Measurements from ENCODE around the gene SP3. TPM values are rescaled to one million over a fixed set of nuclear protein-coding genes. Genes with fewer than 3 reads are reported as not detected.

SP3 gene
- polyA plus RNA-seq, 3 donors from 2014 or later, result 48.6 to 77.4 (median 53.2) TPM

DNA sequence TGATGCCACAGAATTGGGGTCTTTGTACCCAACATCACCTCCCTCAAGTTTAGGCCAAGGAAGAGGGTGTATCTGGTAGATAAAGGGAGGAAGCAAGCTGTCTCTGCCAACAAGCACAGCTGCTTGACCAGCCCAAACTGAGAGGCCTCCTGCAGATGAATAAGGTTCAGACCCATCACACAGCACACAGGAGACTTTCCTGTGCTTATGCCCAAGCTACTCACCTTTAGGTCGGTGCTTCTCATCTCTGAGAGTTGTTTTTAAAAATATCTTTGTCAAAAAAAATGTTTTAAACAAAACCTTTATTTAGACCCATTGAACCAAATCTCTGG, 24.7 kb upstream of the SP3 start:
- no peaks in the 10 kb centered on the region for H3K4me1 Mint-ChIP-seq
- H3K36me3 Mint-ChIP-seq, result no peaks in the 10 kb centered on the region
- DNase-seq, result no peak
- H3K9me3 Mint-ChIP-seq, result peaks cover 0 to 1% (median 0%) of the 10 kb centered on the region in 6 donors
- no peak overlapping the region for H3K27ac Mint-ChIP-seq
- H3K4me3 Mint-ChIP-seq, result no peak overlapping the region
- H3K27me3 Mint-ChIP-seq (ENCODE audit: low read depth in 3 of 3), result peaks cover 1 to 3% (median 2%) of the 10 kb centered on the region in 3 donors

- no peaks in the 10 kb centered on the region for H3K36me3 Mint-ChIP-seq
- H3K4me3 Mint-ChIP-seq, result no peak overlapping the region
- H3K27ac Mint-ChIP-seq, result no peak overlapping the region
- no peak for DNase-seq
- no peaks in the 10 kb centered on the region for H3K4me1 Mint-ChIP-seq
- peaks cover 0 to 1% (median 0%) of the 10 kb centered on the region in 6 donors for H3K9me3 Mint-ChIP-seq
- H3K27me3 Mint-ChIP-seq (ENCODE audit: low read depth in 3 of 3), result peaks cover 1 to 3% (median 2%) of the 10 kb centered on the region in 3 donors
Observed at GRCh38 chr2:173989160-173989883, 24.1 kb upstream of the SP3 start.

- Mint-ChIP-seq H3K9me3 (peaks cover 0 to 1% (median 0%) of the 10 kb centered on the region in 6 donors), H3K4me1 (no peaks in the 10 kb centered on the region), H3K36me3 (peaks cover 0 to 3% (median 0%) of the 10 kb centered on the region in 3 donors), H3K4me3 (no peak overlapping the region), H3K27me3 (ENCODE audit: low read depth in 3 of 3) (peaks cover 1 to 8% (median 2%) of the 10 kb centered on the region in 3 donors), H3K27ac (no peak overlapping the region)
- no peak for DNase-seq
Observed at GRCh38 chr2:173986805-173987204, 21.6 kb upstream of the SP3 start.

DNA sequence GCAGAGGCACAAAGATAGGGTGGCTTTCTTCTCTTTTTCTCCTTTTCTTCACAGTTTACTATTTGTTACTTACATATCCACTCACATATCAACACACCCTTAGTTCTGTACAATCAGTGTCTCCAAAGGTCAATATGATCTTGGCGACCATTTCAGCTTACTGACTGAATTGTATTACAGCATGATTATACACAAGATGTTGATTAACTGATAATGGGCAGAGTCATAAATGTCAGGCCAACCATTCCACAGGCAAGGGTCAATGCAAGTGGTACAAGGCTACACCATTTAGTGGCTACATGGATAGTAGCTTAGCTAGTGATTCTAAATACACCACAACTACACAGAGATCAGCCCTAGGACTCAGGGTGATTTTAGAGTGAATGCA, 20.4 kb upstream of the SP3 start:
- no peaks in the 10 kb centered on the region for H3K4me1 Mint-ChIP-seq

GRCh38 chr2:173984866-173985604, 19.9 kb upstream of the SP3 start:
- DNase-seq, result no peak
- no peak overlapping the region for H3K27ac Mint-ChIP-seq

More for the DNA sequence above, 20.4 kb upstream of the SP3 start:
- Mint-ChIP-seq H3K27me3 (ENCODE audit: low read depth in 3 of 3) (peaks cover 0 to 14% (median 2%) of the 10 kb centered on the region in 3 donors), H3K9me3 (peaks cover 0 to 1% (median 0%) of the 10 kb centered on the region in 6 donors), H3K4me3 (no peak overlapping the region), H3K36me3 (peaks cover 0 to 3% (median 0%) of the 10 kb centered on the region in 3 donors), H3K27ac (no peak overlapping the region)
- DNase-seq, result no peak

GRCh38 chr2:173983391-173983871, 18.3 kb upstream of the SP3 start:
- Mint-ChIP-seq H3K4me1 (no peaks in the 10 kb centered on the region), H3K9me3 (no peaks in the 10 kb centered on the region), H3K4me3 (no peak overlapping the region), H3K27me3 (ENCODE audit: low read depth in 3 of 3) (peaks cover 0 to 13% (median 2%) of the 10 kb centered on the region in 3 donors), H3K36me3 (peaks cover 0 to 3% (median 0%) of the 10 kb centered on the region in 3 donors), H3K27ac (no peak overlapping the region)
- no peak for DNase-seq

More at GRCh38 chr2:173984866-173985604, 19.9 kb upstream of the SP3 start:
- H3K4me3 Mint-ChIP-seq, result no peak overlapping the region
- peaks cover 0 to 3% (median 0%) of the 10 kb centered on the region in 3 donors for H3K36me3 Mint-ChIP-seq
- peaks cover 0 to 14% (median 2%) of the 10 kb centered on the region in 3 donors for H3K27me3 Mint-ChIP-seq (ENCODE audit: low read depth in 3 of 3)
- peaks cover 0 to 1% (median 0%) of the 10 kb centered on the region in 6 donors for H3K9me3 Mint-ChIP-seq
- no peaks in the 10 kb centered on the region for H3K4me1 Mint-ChIP-seq

DNA sequence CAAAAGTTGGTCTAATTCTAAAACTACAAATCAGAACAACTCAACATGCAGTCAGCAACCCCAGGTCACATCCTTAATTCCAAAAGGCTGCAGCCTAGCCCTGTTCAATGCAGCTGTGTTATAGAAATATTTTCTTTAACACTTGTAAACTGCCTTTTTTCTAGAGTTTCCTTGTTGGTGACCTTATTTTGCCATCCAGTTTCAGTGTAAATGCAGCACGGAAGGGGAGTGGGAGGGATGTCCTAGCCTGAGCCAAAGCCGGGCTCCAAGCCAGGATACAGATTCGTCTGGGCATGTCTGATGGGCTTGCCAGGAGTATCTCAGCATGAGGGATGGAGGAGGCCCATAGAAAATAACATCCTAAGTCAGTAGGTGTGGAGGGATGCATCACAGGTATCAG, 17.7 kb upstream of the SP3 start:
- H3K4me1 Mint-ChIP-seq, result no peaks in the 10 kb centered on the region
- H3K4me3 Mint-ChIP-seq, result no peak overlapping the region
- H3K27me3 Mint-ChIP-seq (ENCODE audit: low read depth in 3 of 3), result peaks cover 0 to 14% (median 2%) of the 10 kb centered on the region in 3 donors
- no peaks in the 10 kb centered on the region for H3K9me3 Mint-ChIP-seq
- no peak for DNase-seq
- peaks cover 0 to 3% (median 0%) of the 10 kb centered on the region in 3 donors for H3K36me3 Mint-ChIP-seq
- no peak overlapping the region for H3K27ac Mint-ChIP-seq

- no peak overlapping the region for H3K27ac Mint-ChIP-seq
- no peak overlapping the region for H3K4me3 Mint-ChIP-seq
- no peaks in the 10 kb centered on the region for H3K4me1 Mint-ChIP-seq
- peaks cover 0 to 14% (median 2%) of the 10 kb centered on the region in 3 donors for H3K27me3 Mint-ChIP-seq (ENCODE audit: low read depth in 3 of 3)
- no peak for DNase-seq
- no peaks in the 10 kb centered on the region for H3K9me3 Mint-ChIP-seq
- H3K36me3 Mint-ChIP-seq, result peaks cover 0 to 3% (median 0%) of the 10 kb centered on the region in 3 donors
Observed at GRCh38 chr2:173982182-173982714, 17.1 kb upstream of the SP3 start.

DNA sequence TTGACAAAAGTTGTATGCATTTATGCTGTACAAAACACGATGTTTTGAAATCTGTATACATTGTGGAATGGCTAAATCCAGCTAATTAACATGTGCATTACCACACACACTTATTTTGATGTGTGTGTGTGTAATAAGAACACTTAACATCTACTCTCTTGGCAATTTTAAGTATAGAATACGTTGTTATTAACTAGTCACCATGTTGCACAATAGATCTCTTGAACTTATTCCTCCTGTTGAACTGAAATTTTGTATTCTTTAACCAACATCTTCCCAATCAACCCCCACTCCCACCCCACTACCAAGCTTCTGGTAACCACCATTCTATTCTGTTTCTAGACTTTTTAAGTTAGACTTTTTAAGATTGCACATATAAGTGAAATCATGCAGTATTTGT, 16.3 kb upstream of the SP3 start:
- no peak for DNase-seq
- Mint-ChIP-seq H3K27me3 (ENCODE audit: low read depth in 3 of 3) (peaks cover 2 to 14% (median 3%) of the 10 kb centered on the region in 3 donors), H3K36me3 (peaks cover 0 to 3% (median 0%) of the 10 kb centered on the region in 3 donors), H3K4me1 (no peaks in the 10 kb centered on the region), H3K9me3 (no peaks in the 10 kb centered on the region), H3K27ac (no peak overlapping the region), H3K4me3 (no peak overlapping the region)

DNA sequence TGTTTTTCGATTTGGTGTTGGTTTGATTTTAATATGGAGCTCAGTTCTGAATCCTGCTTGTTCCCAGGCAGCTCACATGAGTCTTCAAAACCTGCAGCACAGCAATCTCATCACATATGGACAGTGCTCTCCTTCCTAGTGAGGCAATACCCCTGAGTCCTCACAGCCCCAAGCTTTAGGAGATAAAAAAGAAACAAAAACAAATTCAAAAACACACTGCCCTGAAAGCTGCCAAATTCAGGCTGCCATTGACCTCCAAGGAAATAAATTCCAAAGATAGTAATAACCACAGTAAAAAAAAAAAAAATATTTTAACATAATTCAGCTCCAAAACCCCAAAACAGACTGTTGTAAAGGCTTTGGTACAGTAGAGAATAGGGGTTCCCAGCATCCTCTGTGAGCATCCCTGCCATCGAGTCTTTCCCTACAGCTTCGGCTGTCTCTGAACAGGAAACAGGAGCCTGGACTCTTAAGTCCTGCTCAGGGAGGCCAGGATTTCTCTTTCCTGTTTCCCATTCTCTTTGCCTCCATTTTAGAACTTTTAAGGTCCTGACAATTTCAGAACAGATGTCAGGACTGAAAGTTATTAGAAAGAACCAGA, 14.7 kb upstream of the SP3 start:
- Mint-ChIP-seq H3K36me3 (peaks cover 0 to 3% (median 3%) of the 10 kb centered on the region in 3 donors), H3K4me1 (no peaks in the 10 kb centered on the region), H3K4me3 (no peak overlapping the region), H3K27ac (no peak overlapping the region), H3K27me3 (ENCODE audit: low read depth in 3 of 3) (peaks cover 2 to 14% (median 3%) of the 10 kb centered on the region in 3 donors), H3K9me3 (no peaks in the 10 kb centered on the region)
- DNase-seq, result no peak

- Mint-ChIP-seq H3K4me1 (no peaks in the 10 kb centered on the region), H3K9me3 (no peaks in the 10 kb centered on the region), H3K27ac (no peak overlapping the region), H3K27me3 (ENCODE audit: low read depth in 3 of 3) (peaks cover 2 to 14% (median 3%) of the 10 kb centered on the region in 3 donors), H3K4me3 (no peak overlapping the region), H3K36me3 (peaks cover 0 to 4% (median 3%) of the 10 kb centered on the region in 3 donors)
- no peak for DNase-seq
Observed at GRCh38 chr2:173978447-173978846, 13.3 kb upstream of the SP3 start.

DNA sequence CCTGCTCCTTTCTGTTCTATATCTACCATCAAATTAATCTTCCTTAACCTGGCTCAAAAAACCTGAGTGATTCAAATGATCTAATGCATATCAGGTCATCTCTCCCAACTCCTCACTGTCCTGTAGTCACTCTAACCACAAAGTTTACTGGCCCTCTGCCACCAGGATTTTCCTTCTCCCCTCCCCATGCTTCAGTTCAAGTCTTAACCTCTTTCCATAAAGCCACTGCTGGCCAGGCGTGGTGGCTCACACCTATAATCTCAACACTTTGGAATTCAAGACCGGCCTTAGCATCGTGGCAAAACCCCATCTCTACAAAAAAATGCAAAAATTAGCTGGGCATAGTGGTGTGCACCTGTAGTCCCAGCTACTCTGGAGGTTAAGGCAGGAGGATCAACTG, 7.5 kb upstream of the SP3 start:
- Mint-ChIP-seq H3K4me1 (no peaks in the 10 kb centered on the region), H3K4me3 (no peak overlapping the region), H3K9me3 (peaks cover 0 to 2% (median 0%) of the 10 kb centered on the region in 6 donors), H3K27me3 (ENCODE audit: low read depth in 3 of 3) (peaks cover 0 to 6% (median 0%) of the 10 kb centered on the region in 3 donors), H3K27ac (peak overlapping the region in 1 of 6 donors; percentile 25), H3K36me3 (peaks cover 0 to 4% (median 0%) of the 10 kb centered on the region in 3 donors)
- no peak for DNase-seq

GRCh38 chr2:173972165-173972564, 7.0 kb upstream of the SP3 start:
- Mint-ChIP-seq H3K4me3 (no peak overlapping the region), H3K4me1 (no peaks in the 10 kb centered on the region), H3K9me3 (peaks cover 0 to 2% (median 0%) of the 10 kb centered on the region in 6 donors), H3K27ac (no peak overlapping the region), H3K36me3 (peaks cover 0 to 4% (median 0%) of the 10 kb centered on the region in 3 donors), H3K27me3 (ENCODE audit: low read depth in 3 of 3) (peaks cover 0 to 6% (median 0%) of the 10 kb centered on the region in 3 donors)
- no peak for DNase-seq

Measured in immature natural killer cell (primary cell).